K562 (cell line): ENCODE measurements around the gene TRMT1. TPM values are rescaled to one million over a fixed set of nuclear protein-coding genes. Genes with fewer than 3 reads are reported as not detected.

Source experiments
- ATAC-seq: fragments of 200-7000 bp; cut with Tn5 transposase; 3 replicates; pipeline ENCODE4 v1.9.1; 2020; ENCODE audit warnings: moderate library complexity
- Bru-seq: library from RNA; stranded (reverse); fragments of 400-500 nt; gene quantifications from one replicate; lab custom pipeline; 2021; lab: Mats Ljungman, UMichigan
- BruChase-seq, 2 experiments: library from RNA; stranded (reverse); fragments of 400-500 nt; gene quantifications; one replicate each; lab custom pipeline; 2021; lab: Mats Ljungman, UMichigan
- BruUV-seq: library from RNA; stranded (reverse); fragments of 400-500 nt; replicated peaks from 2 replicates; lab custom pipeline; 2021; lab: Mats Ljungman, UMichigan
- CTCF ChIA-PET: fragments of 300-600 bp; formaldehyde crosslinking; extraction: SDS; loops from one replicate; lab custom pipeline; 2021; ENCODE audit warnings: low intra/inter-chr PET ratio; lab: Yijun Ruan, JAX
- POLR2A ChIA-PET: fragments of 300-600, 350-650 bp; sonication (Branson Sonifier 250); formaldehyde crosslinking; extraction: SDS; loops from one replicate; lab custom pipeline; 2021; ENCODE audit warnings: antibody characterized with exemption, inconsistent platforms; lab: Yijun Ruan, JAX
- DNase-seq, 4 experiments: peaks; one replicate each; pipeline versions ENCODE4 v3.0.0 to v3.0.0-alpha.2; 2011 to 2018; ENCODE audit warnings: low spot score in 3 of 4, mixed read lengths in 3 of 4; ENCODE audit errors: extremely low read depth in 1 of 4
- FAIRE-seq: peaks from 2 replicates; lab custom pipeline; 2011; peaks lifted over from hg19 to GRCh38; lab: Jason Lieb, UNC
- H2AFZ ChIP-seq: 2 replicates; pipeline ENCODE4 v1.6.0; 2011; ENCODE audit warnings: low read depth, low read length, control low read depth, inconsistent platforms
- H3K27ac ChIP-seq: fragments of 200-600 bp; 3 replicates; pipeline ENCODE4 v1.8.0; 2011; ENCODE audit warnings: low read depth, mild to moderate bottlenecking, control low read depth, inconsistent platforms, low read length, moderate library complexity, mixed read lengths; ENCODE audit errors: extremely low read depth
- H3K27me3 ChIP-seq, 2 experiments: fragments of 300-600 bp in 1 of 2; 2 replicates in 1 of 2; 3 replicates in 1 of 2; pipeline versions ENCODE4 v1.6.0 to v1.8.0; 2011; ENCODE audit warnings: inconsistent platforms in 2 of 2, low read length in 2 of 2, mild to moderate bottlenecking in 1 of 2, mixed read lengths in 1 of 2, moderate library complexity in 1 of 2; ENCODE audit not compliant: control insufficient read depth in 2 of 2, insufficient read depth in 2 of 2
- H3K36me3 ChIP-seq: fragments of 300-600 bp; 3 replicates; pipeline ENCODE4 v1.8.0; 2011; ENCODE audit warnings: mild to moderate bottlenecking, low read length, inconsistent platforms; ENCODE audit not compliant: control insufficient read depth, insufficient read depth
- H3K4me1 ChIP-seq, 2 experiments: fragments of 200-600 bp in 1 of 2; replicated peaks in 1 of 2; 2 replicates in 1 of 2; 3 replicates in 1 of 2; pipeline versions ENCODE4 v1.5.1 to v1.8.0; 2011; ENCODE audit warnings: inconsistent platforms in 2 of 2, low read length in 2 of 2, mild to moderate bottlenecking in 1 of 2, mixed read lengths in 1 of 2, moderate library complexity in 1 of 2; ENCODE audit not compliant: control insufficient read depth in 2 of 2, insufficient read depth in 2 of 2
- H3K4me2 ChIP-seq: 2 replicates; pipeline ENCODE4 v1.6.1; 2011; ENCODE audit warnings: low read length, control low read depth, inconsistent platforms, mixed read lengths; ENCODE audit not compliant: insufficient read depth
- H3K4me3 ChIP-seq: fragments of 200-600 bp; sonication (generic), shearing (Covaris generic); 2 replicates; pipeline ENCODE4 v1.5.1; 2016; ENCODE audit warnings: control low read depth, inconsistent platforms
- H3K79me2 ChIP-seq: fragments of 200-600 bp; 3 replicates; pipeline ENCODE4 v1.8.0; 2011; ENCODE audit warnings: low read length, inconsistent platforms; ENCODE audit not compliant: control insufficient read depth, insufficient read depth
- H3K9ac ChIP-seq, 2 experiments: 2 replicates each; pipeline versions ENCODE4 v1.6.0 to v1.6.1; 2011; ENCODE audit warnings: low read depth in 2 of 2, low read length in 2 of 2, control low read depth in 1 of 2, inconsistent platforms in 1 of 2, mild to moderate bottlenecking in 1 of 2, mixed read lengths in 1 of 2; ENCODE audit not compliant: insufficient read depth in 1 of 2
- H3K9me1 ChIP-seq: one replicate; pipeline ENCODE4 v1.6.0; 2011; ENCODE audit warnings: inconsistent platforms, mild to moderate bottlenecking, low read length, moderate library complexity; ENCODE audit not compliant: control insufficient read depth, insufficient read depth
- H3K9me3 ChIP-seq: replicated peaks from 2 replicates; pipeline ENCODE4 v1.5.1; 2011; ENCODE audit warnings: low read depth, low read length, inconsistent platforms; ENCODE audit not compliant: control insufficient read depth, insufficient read depth
- H4K20me1 ChIP-seq: replicated peaks from 2 replicates; pipeline ENCODE4 v1.6.1; 2011; ENCODE audit warnings: low read length, inconsistent platforms, mixed read lengths; ENCODE audit not compliant: control insufficient read depth, insufficient read depth
- MECOM ChIP-seq: fragments of 250-450 bp; sonication (Bioruptor Pico); IDR thresholded peaks from 2 replicates; pipeline ENCODE4 v1.8.0; 2022; ENCODE audit warnings: inconsistent platforms
- RBBP5 ChIP-seq: fragments of 200-600 bp; sonication (generic); IDR thresholded peaks from 2 replicates; pipeline ENCODE4 v1.6.1; 2012; ENCODE audit warnings: borderline replicate concordance, mild to moderate bottlenecking, low read length, control low read depth, inconsistent platforms; ENCODE audit not compliant: insufficient read depth, poor library complexity, severe bottlenecking
- RCOR1 ChIP-seq, 2 experiments: IDR thresholded peaks; 2 replicates each; pipeline ENCODE4 v1.6.1; 2012; ENCODE audit warnings: low read depth in 2 of 2, low read length in 2 of 2, borderline replicate concordance in 1 of 2, improper control_type of control experiment in 1 of 2
- TAF15 ChIP-seq: fragments of 200-400 bp; formaldehyde crosslinking; IDR thresholded peaks from 2 replicates; pipeline ENCODE4 v1.6.1; 2017; ENCODE audit warnings: mild to moderate bottlenecking, low read depth, low read length, moderate library complexity
- YY1 ChIP-seq, 3 experiments: IDR thresholded peaks; 2 replicates each; pipeline ENCODE4 v1.6.1; 2011; ENCODE audit warnings: low read length in 2 of 3, mild to moderate bottlenecking in 2 of 3, moderate library complexity in 2 of 3, borderline replicate concordance in 1 of 3, control low read depth in 1 of 3, low read depth in 1 of 3; ENCODE audit not compliant: insufficient read depth in 3 of 3, insufficient replicate concordance in 2 of 3, control insufficient read depth in 1 of 3, insufficient read length in 1 of 3; ENCODE audit errors: extremely low read depth in 1 of 3
- ZFPM2 ChIP-seq: fragments of 250-450 bp; sonication (Bioruptor Pico); IDR thresholded peaks from 2 replicates; pipeline ENCODE4 v1.5.1; 2022; ENCODE audit warnings: mild to moderate bottlenecking
- WGBS: fragments of 100-300 bp; shearing (Covaris generic); methylation state at CpG from one replicate; pipeline ENCODE4 v1.1.6; 2016; ENCODE audit warnings: low coverage, mixed read lengths; ENCODE audit not compliant: insufficient coverage; ENCODE audit errors: missing lambda C conversion rate; 5-methylcytosine and 5-hydroxymethylcytosine counted together
- in situ Hi-C: fragments of 300-500 bp; cut with MboI; formaldehyde crosslinking; loops from 4 replicates; pipeline ENCODE4 v1.15.0; 2018; ENCODE audit warnings: inconsistent platforms, mixed read lengths
- intact Hi-C: fragments of 100-400 bp; cut with micrococcal nuclease; formaldehyde crosslinking; loops from 2 replicates; pipeline ENCODE4 v1.14.2; 2022
- long read RNA-seq, 3 experiments: library from polyadenylated mRNA in 2 of 3; library from RNA in 1 of 3; unstranded in 2 of 3; stranded (forward) in 1 of 3; transcript quantifications; one replicate each; pipeline ENCODE4 v2.0.0, GENCODE V29; 2019 to 2022
- polyA minus RNA-seq, 3 experiments: library from RNA; depleted of rRNA, polyadenylated mRNA; stranded (reverse); fragments of >200 nt; gene quantifications; 2 replicates each; pipeline ENCODE4 v1.2.3, GENCODE V29; 2011
- polyA plus RNA-seq, 8 experiments: library from polyadenylated mRNA; depleted of rRNA in 4 of 8; stranded (reverse) in 5 of 8; unstranded in 3 of 8; fragments of >200 nt; fragmentation: Nextera tagmentation in 2 of 8; fragmentation: Illumina TruSeq in 1 of 8; extraction: Ambion mirVana in 2 of 8; extraction: Trizol in 1 of 8; gene quantifications; 2 replicates each; pipeline versions ENCODE4 v1.2.1 to v1.2.3, GENCODE V29; 2011 to 2014; ENCODE audit warnings: inconsistent platforms in 1 of 8, missing spikeins in 1 of 8
- total RNA-seq, 7 experiments: library from RNA; depleted of rRNA in 6 of 7; stranded (reverse); fragments of >200 nt in 6 of 7; fragmentation: Illumina TruSeq in 2 of 7; extraction: Trizol in 2 of 7; gene quantifications; 2 replicates each; pipeline versions ENCODE4 v1.2.1 to v1.2.3, GENCODE V29; 2011 to 2021; ENCODE audit warnings: low replicate concordance in 1 of 7
- TF ChIP-seq, protein P1 (sequence below), 3 experiments: fragments of 200-800 bp in 1 of 3; sonication (Bioruptor generic) in 1 of 3; sonication (generic) in 1 of 3; formaldehyde crosslinking in 1 of 3; IDR thresholded peaks; 2 replicates each; pipeline versions ENCODE4 v1.6.1 to v1.8.0; 2016 to 2022; ENCODE audit warnings: mild to moderate bottlenecking in 2 of 3, missing compliant biosample characterization in 2 of 3, missing genetic modification characterization in 2 of 3, missing genetic modification reagents in 1 of 3
- TF ChIP-seq, protein P2 (sequence below): fragments of 250-450 bp; sonication (Bioruptor Pico); IDR thresholded peaks from 2 replicates; pipeline ENCODE4 v1.8.0; 2022; ENCODE audit warnings: inconsistent platforms

The TRMT1 gene
- 73.3 and 179 TPM in 2 replicates for total RNA-seq (2011; cell fraction: chromatin; rRNA removed; ENCODE audit: low replicate concordance)
- 168 and 175 TPM in 2 replicates for total RNA-seq (2011; cell fraction: nucleolus; rRNA removed)
- 79.0 and 80.0 TPM in 2 replicates for total RNA-seq (2011; cell fraction: nucleoplasm; rRNA removed)
- 89.1 and 113 TPM in 2 replicates for total RNA-seq (2014; rRNA removed)
- 25.8 and 42.9 TPM in 2 replicates for total RNA-seq (2014; rRNA removed; fragmentation: Illumina TruSeq; extraction: Trizol)
- 54.3 and 60.2 TPM in 2 replicates for total RNA-seq (2015; rRNA removed; fragmentation: Illumina TruSeq; extraction: Trizol)
- total RNA-seq (2021), result 118 TPM in 2 replicates
- polyA plus RNA-seq (2011; rRNA removed), result 44.1 and 53.3 TPM in 2 replicates
- polyA plus RNA-seq (2011; cell fraction: cytosol; rRNA removed), result 39.2 and 80.0 TPM in 2 replicates
- polyA plus RNA-seq (2011; cell fraction: nucleus; rRNA removed), result 282 and 531 TPM in 2 replicates
- polyA plus RNA-seq (2012), result 59.6 and 77.8 TPM in 2 replicates
- polyA plus RNA-seq (2014; fragmentation: Illumina TruSeq; extraction: Trizol), result 84.8 and 96.2 TPM in 2 replicates
- 10 to 100 TPM in 1 of 2 experiments, 1 to 10 TPM in 1; 5.8 to 10.9 TPM for polyA plus RNA-seq (2014; fragmentation: Nextera tagmentation; extraction: Ambion mirVana)
- 155 and 158 TPM in 2 replicates for polyA plus RNA-seq (2014; rRNA removed)
- polyA minus RNA-seq (2011; rRNA and poly(A)+ RNA removed), result 23.7 and 27.9 TPM in 2 replicates
- polyA minus RNA-seq (2011; cell fraction: cytosol; rRNA and poly(A)+ RNA removed), result 49.3 and 51.7 TPM in 2 replicates
- 50.5 and 77.3 TPM in 2 replicates for polyA minus RNA-seq (2011; cell fraction: nucleus; rRNA and poly(A)+ RNA removed)
- percentile 75 among the genes with signal in this experiment for Bru-seq, nascent RNA
- percentile 71 among the genes with signal in this experiment for BruChase-seq, experiment 1, labeled RNA remaining after a 2-hour chase
- percentile 78 among the genes with signal in this experiment for BruChase-seq, experiment 2, labeled RNA remaining after a 6-hour chase
- long read RNA-seq, experiment 1, transcript TRMT1-201 (15 exons, 2,179 nt), result minor isoform, 21 of 268 reads
- long read RNA-seq, experiment 1, transcript TRMT1-202 (17 exons, 2,142 nt), result major isoform, 35 of 268 reads
- long read RNA-seq, experiment 1, transcript TRMT1-203 (16 exons, 2,263 nt), result minor isoform, 12 of 268 reads
- long read RNA-seq, experiment 1, partial matches to known transcripts, result 67 of 268 reads
- long read RNA-seq, experiment 1, other reads (novel, unspliced or antisense), result 132 of 268 reads
- long read RNA-seq, experiment 2, transcript TRMT1-202 (17 exons, 2,142 nt), result major isoform, 17 of 107 reads
- long read RNA-seq, experiment 2, transcript TRMT1-203 (16 exons, 2,263 nt), result minor isoform, 7 of 107 reads
- long read RNA-seq, experiment 2, partial matches to known transcripts, result 24 of 107 reads
- long read RNA-seq, experiment 2, other reads (novel, unspliced or antisense), result 55 of 107 reads
- long read RNA-seq, experiment 3, transcript TRMT1-202 (17 exons, 2,142 nt), result major isoform, 23 of 94 reads
- long read RNA-seq, experiment 3, transcript TRMT1-201 (15 exons, 2,179 nt), result minor isoform, 13 of 94 reads
- long read RNA-seq, experiment 3, partial matches to known transcripts, result 3 of 94 reads
- long read RNA-seq, experiment 3, other reads (novel, unspliced or antisense), result 51 of 94 reads

DNA sequence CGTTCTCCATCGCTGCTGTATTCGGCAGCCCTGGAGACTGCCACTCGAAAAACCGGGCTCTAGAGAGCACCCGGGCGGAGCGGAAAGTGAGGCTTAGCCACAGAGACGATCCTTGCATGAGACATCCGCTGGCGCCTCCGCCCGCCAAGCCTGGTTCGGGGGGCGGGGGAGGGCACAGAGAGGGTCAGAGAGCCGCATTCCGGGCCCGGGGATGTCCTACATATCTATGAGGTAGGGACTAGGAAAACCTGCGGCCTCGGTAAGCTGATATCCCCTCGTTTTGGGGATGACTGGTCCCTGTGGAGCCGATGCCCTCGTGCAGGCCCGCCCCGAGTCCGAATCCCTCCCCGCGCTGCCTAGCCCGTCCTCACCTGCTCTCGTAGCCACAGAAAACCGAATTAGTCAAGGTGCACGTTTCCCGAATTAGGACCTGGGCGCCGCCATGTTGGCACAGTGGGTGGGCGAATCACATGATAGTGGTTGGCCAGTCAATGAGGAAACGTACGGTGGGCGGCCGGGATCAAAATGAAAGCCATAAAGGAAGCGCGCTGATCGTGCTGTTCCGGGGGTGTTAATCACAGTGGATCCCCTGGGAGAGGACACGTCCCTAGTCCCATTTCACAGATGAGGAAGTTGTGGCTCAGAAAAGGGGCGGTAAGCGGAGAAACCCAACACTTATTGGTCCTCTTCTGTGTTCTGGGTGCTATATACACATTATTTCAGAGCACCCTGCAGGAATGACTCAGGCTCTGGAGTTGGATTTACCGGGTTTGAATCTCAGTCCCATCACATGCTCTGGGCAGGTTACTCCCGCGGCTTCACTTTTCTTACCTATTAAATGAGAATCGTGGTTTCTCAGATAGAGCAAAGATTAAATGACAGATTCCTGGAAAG is at the start of gene TRMT1:
TRMT1 (minus strand) TSS at position 459 of the 894 bp plus-strand sequence; CDS start at position 118, 341 bp downstream.
- peak; percentile 97 for FAIRE-seq
- Histone ChIP-seq H3K4me2 (peak within 1 kb of the TSS; percentile 96), H3K9me1 (peaks cover 12% of the 10 kb centered on the region), H3K36me3 (peaks cover 60% of the 10 kb centered on the region), H3K9ac (peak within 1 kb of the TSS; percentile 87 to 97), H3K9me3 (no peaks in the 10 kb centered on the region), H3K4me3 (peak within 1 kb of the TSS; percentile 90), H2AFZ (peak within 1 kb of the TSS; percentile 64), H3K4me1 (peaks cover 19 to 42% of the 10 kb centered on the region in 2 experiments; a peak in 4 of 5 replicates), H3K79me2 (peaks cover 67% of the 10 kb centered on the region), H4K20me1 (peaks cover 24% of the 10 kb centered on the region), H3K27me3 (no peaks in the 10 kb centered on the region), H3K27ac (peak within 1 kb of the TSS; percentile 77)
- under 1% methylated on average over 50 of the region's 51 CpGs for WGBS
- intact Hi-C loops, result loop anchor here (2.0 kb wide), 1 partner anchor 14 kb away; the partner anchor contains the start of gene LYL1
- BruUV-seq, result TSS peak; percentile 82
- in situ Hi-C loops, result no loop called here
- ChIA-PET POLR2A (interaction anchor here (0.7 to 4.9 kb wide), 4 partner anchors 10 to 47 kb away, joined by 3 to 31 read pairs (median 4); no protein-coding TSS in a partner anchor), CTCF (interaction anchor here (0.7 to 1.2 kb wide), 2 partner anchors 13 to 162 kb away, joined by 3 read pairs; no protein-coding TSS in a partner anchor)
- ATAC-seq, result peak; percentile 74
- DNase-seq, result peak; percentile 79 to 96 (median 88)
- TF ChIP-seq ZFPM2 (no peak), YY1 (IDR thresholded peaks at IDR 0.05; ENCODE audit: borderline replicate concordance in 1 of 3, control insufficient read depth in 1 of 3, extremely low read depth in 1 of 3, insufficient read depth in 3 of 3, insufficient read length in 1 of 3, insufficient replicate concordance in 2 of 3, low read depth in 1 of 3, low read length in 2 of 3) (peak; percentile 96 to 100 (median 99)), TAF15 (no peak), MECOM (CRISPR knock-in tag) (no peak; the same call in 1 of the 2 replicates), RCOR1 (IDR thresholded peaks at IDR 0.05; ENCODE audit: borderline replicate concordance in 1 of 2, low read depth in 2 of 2, low read length in 2 of 2) (peak; percentile 84 to 93), RBBP5 (peak; percentile 89)
- TF ChIP-seq, protein P1, sequence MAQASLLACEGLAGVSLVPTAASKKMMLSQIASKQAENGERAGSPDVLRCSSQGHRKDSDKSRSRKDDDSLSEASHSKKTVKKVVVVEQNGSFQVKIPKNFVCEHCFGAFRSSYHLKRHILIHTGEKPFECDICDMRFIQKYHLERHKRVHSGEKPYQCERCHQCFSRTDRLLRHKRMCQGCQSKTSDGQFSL (CRISPR knock-in tag; IDR thresholded peaks at IDR 0.05), result peak; percentile 75
- TF ChIP-seq, protein P1 (tag; IDR thresholded peaks at IDR 0.05), result no peak; a peak in 1 of 4 replicates
- TF ChIP-seq, protein P2, sequence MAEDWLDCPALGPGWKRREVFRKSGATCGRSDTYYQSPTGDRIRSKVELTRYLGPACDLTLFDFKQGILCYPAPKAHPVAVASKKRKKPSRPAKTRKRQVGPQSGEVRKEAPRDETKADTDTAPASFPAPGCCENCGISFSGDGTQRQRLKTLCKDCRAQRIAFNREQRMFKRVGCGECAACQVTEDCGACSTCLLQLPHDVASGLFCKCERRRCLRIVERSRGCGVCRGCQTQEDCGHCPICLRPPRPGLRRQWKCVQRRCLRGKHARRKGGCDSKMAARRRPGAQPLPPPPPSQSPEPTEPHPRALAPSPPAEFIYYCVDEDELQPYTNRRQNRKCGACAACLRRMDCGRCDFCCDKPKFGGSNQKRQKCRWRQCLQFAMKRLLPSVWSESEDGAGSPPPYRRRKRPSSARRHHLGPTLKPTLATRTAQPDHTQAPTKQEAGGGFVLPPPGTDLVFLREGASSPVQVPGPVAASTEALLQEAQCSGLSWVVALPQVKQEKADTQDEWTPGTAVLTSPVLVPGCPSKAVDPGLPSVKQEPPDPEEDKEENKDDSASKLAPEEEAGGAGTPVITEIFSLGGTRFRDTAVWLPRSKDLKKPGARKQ (CRISPR knock-in tag), result no peak
